HG03039 (cell line): ENCODE results near the gene PSD.

Experiments
- ATAC-seq: cut with Tn5 transposase; IDR thresholded peaks from one replicate; pipeline ENCODE4 v1.9.1; 2021; ENCODE audit warnings: mild to moderate bottlenecking, moderate library complexity; ENCODE audit not compliant: unreplicated experiment

PSD gene

DNA sequence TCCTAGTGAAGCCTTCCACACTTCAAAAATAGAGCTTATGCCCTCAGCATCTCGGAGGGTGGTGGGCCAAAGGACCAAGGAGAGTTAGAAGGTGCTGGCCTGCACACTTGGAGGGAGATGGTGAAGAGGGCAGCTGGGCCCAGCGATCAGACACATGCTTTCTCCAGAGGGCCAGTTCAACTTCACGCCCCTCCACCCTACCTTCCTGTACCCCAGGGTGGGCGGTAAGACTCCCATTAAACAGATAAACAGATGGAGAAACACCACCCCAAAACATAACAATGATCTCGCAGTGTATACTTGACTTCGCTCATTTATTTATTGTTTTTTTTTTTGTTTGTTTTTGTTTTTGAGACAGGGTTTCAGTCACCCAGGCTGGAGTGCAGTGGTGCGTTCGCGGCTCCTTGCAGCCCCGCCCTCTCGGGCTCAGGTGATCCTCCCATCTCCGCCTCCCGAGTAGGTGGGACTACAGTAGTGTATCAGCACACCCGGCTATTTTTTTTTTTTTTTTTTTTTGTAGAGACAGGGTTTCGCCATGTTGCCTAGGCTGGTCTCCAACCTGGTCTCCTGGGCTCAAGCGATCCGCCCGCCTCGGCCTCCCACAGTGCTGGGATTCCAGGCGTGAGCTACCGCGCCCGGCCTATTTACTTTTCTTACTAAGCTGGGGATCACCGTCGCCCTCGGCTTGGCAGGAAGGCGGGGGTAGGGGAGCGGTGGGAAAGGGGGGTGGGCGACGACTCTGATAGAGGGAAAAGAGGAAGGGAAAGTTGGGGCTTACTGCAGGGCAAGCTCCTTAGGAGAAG, 30.9 kb upstream of the PSD start:
- no peak for ATAC-seq

- ATAC-seq = no peak
Measured at GRCh38 chr10:102444851-102445250, 26.3 kb upstream of the PSD start.

DNA sequence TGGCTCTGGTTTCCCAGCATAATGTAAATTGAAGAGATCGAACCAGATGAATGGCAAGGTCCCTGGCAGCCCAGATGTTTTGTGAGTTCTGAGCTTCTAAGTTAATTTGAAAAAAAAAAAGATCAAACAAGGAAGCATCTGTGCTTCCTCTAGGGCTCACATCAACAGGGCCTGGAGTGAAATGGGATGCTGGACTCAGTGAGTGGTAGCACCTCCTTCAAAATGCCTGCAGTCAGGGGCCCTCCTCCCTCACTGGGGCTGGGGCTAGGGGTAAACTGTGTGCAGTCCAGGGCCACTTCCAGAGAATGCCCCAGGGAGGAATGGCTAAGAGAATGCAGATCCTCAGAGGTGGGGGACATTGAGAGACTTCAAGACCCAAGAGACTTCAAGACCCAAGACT, 19.8 kb upstream of the PSD start:
- ATAC-seq = no peak

DNA sequence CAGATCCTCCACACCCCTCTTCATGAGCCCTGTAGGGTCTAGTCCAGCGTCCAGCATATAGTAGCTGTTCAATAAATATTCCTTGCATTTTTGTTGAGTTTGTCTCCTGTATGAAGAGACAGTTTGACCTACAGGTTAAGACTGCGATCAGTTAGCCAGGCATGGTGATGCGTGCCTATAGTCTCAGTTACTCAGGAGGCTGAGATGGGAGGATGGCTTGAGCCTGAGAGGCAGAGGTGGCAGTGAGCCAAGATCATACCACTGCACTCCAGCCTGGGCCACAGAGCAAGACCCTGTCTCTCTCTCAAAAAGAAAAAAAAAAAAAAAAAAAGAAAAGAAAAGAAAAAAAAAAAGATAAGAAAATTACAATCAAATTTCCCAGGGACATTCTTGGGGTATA, 18.9 kb upstream of the PSD start:
- no peak for ATAC-seq

- no peak for ATAC-seq
Measured at GRCh38 chr10:102436312-102436711, 17.7 kb upstream of the PSD start.

DNA sequence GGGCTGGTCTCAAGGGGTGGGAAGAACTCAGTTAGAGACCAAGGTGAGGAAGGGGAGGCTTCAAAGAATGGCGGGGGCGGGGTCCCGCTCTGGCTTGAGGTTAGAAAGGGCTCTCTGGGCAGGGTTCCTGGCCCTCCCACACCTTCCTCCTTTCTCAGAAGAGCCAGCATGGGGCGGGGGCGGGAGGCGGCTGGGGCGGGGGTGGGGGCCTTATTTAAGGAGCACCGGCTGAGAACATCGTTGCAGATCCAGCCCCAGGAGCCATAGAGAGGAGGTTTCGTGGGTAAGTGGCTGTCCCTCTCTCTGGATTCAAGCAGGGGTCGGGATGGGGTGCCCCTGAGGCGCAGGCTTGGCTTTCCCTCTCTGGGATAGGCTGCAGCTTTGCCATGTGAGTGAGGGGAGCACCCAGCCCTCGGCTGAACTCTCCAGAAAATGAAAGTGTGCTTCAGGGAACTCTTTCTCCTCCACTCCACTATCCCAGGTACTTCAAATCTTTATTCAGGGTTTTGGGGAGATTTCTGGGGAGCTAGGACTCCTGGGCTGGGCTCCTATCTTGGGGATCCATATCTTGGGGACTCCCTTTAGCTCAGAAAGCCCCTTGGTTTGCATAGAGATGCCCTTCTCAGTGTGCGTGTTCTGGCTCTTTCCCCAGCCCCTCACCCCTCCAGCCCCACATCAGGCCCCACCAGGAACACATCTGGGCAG, 17.1 kb upstream of the PSD start:
- ATAC-seq = no peak

- no peak for ATAC-seq
Measured at GRCh38 chr10:102435133-102435497, 16.5 kb upstream of the PSD start.

GRCh38 chr10:102434394-102435132, 16.0 kb upstream of the PSD start:
- no peak for ATAC-seq

GRCh38 chr10:102433619-102434046, 15.0 kb upstream of the PSD start:
- no peak for ATAC-seq

- ATAC-seq = peak; percentile 77
Measured at GRCh38 chr10:102432162-102432950, 13.8 kb upstream of the PSD start, which contains the start of gene CUEDC2. Gene CUEDC2, minus strand, starts transcription at chr10:102432574. Its CDS starts 7,386 bp downstream, at chr10:102425188.

DNA sequence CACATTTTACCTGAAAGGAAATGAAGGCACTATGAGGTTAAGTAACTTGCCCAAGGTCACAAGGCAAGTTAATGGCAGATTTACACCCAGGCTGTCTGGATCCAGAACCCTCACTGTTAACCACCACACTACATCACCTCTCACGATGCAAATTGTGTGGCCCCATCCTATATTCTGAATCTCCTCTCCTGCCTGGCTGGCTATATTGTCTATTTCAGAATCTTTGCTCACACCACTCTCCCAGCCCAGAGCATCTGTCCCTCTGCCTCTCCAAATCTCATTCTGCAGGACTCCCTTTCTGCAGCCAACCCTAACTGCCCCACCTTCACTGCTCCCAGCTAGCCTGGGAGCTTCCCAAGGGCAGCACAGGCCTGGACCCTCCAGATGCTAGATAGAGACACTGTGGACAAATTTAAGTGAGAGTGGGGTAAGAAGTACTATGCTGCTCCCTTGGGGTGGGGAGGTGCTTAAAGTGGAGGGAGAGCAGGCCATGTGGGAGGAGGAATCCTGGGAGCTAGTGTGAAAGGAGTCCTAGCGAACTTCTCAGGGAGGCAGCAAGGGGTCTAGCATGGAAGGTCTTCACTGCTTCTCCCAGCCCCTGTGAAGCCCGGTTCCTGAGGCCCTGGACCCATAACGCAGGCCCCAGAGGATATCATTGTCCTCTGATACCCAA, 13.0 kb upstream of the PSD start:
- ATAC-seq = no peak

GRCh38 chr10:102429468-102429867, 10.9 kb upstream of the PSD start:
- ATAC-seq = no peak

GRCh38 chr10:102426803-102427287, 8.3 kb upstream of the PSD start:
- no peak for ATAC-seq

DNA sequence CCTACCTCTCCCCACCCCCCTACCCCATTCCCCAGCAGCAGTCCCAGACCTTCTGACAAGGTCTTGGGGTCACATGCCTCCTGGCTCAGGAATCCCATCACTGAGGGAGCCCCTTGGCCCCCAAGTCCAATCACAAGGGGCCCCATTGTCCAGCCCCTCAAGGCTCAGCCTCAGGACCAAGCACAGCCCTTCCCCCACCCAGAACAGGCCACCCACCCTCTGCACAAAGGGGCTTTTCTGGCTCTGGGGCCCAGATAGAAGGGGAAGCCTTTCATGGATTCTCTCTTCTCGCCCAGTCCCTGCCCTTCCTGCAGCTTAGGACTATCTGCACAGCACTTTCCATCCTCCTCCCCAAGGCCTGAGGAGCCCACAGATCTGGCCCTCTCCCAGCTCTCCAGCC, 6.9 kb upstream of the PSD start:
- ATAC-seq = no peak

GRCh38 chr10:102424916-102425315, 6.3 kb upstream of the PSD start:
- no peak for ATAC-seq

GRCh38 chr10:102424145-102424544, 5.6 kb upstream of the PSD start:
- ATAC-seq = no peak

DNA sequence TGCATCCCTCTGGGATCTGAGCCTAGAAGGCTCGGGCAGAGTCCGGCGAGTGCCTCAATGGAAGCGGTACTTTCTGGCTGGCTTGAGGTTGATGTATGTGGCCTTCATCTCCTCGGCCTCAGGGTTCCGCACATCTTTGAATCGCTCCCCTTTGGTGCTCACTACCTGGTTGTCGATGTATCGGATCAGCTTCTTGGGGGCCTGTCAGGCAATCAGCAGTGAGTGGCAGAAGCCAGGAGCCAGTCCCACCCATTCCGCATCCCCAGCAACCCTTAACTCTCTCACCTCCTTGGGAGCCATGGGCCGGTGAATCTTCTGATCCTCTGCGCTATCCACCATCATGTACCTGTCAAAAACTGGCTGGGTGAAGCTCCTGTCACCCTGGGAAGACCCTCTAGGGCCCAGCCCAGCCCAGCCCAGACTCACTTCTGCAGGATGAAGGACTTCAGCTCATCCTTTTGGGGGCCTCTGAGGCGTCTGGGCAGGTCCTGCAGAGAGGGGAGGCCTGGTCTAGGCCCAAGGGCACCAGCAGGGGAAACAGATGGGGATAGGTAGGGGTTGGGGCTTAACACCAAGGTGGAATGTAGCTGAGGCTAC, 4.9 kb upstream of the PSD start:
- ATAC-seq = no peak

DNA sequence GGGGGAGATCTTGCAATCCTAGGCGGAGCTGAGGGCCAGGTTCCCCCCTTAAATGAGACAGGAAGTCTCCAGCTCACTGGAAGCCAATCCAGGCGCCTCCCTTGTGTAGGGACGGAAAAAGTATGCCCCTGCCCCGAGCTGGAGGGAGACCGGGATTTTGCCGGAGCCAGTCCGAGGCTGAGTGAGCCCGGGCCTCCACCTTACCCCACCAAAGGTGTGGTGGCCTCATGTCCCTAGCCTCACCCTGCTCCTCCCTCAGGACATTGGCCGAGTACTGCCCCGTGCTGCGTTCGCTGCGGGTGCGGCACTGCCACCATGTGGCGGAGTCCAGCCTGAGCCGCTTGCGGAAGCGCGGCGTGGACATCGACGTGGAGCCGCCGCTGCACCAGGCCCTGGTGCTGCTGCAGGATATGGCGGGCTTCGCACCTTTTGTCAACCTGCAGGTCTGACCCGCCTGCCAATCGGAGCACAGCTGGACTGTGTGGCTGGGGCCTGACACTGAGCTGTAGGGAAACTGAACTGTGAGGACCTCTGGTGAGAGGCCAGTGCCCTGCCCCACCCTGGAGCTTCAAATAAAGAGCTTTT, 4.1 kb upstream of the PSD start:
- ATAC-seq = no peak

- no peak for ATAC-seq
Measured at GRCh38 chr10:102421757-102422512, 3.4 kb upstream of the PSD start.
